HCT116 (cell line): ENCODE measurements around the gene LRRC8B. TPM values are rescaled to one million over a fixed set of nuclear protein-coding genes. Genes with fewer than 3 reads are reported as not detected.

Experiments used
- ATAC-seq: fragments of 200-7000 bp; cut with Tn5 transposase; 2 replicates; pipeline ENCODE4 v1.9.1; 2020; ENCODE audit warnings: mild to moderate bottlenecking, moderate library complexity
- BruUV-seq: library from RNA; stranded (reverse); fragments of 400-500 nt; replicated peaks from 2 replicates; lab custom pipeline; 2021; lab: Mats Ljungman, UMichigan
- CTCF ChIA-PET: fragments of 300-600 bp; sonication (Branson Sonifier 250); formaldehyde crosslinking; loops from one replicate; lab custom pipeline; 2021; ENCODE audit warnings: antibody characterized with exemption; lab: Charles Lee
- POLR2A ChIA-PET: fragments of 300-600, 350-600 bp; sonication (Branson Sonifier 250); formaldehyde crosslinking; loops from one replicate; lab custom pipeline; 2021; ENCODE audit warnings: antibody characterized with exemption; lab: Charles Lee
- RAD21 ChIA-PET, 2 experiments: fragments of 300-600 bp; sonication (Branson Sonifier 250); formaldehyde crosslinking; loops; one replicate each; lab custom pipeline; 2023; ENCODE audit warnings: low total read pairs in 2 of 2; ENCODE audit not compliant: uncharacterized antibody in 2 of 2, unreplicated experiment in 2 of 2, low non-redundant PET in 1 of 2; lab: Charles Lee
- DNase-seq: peaks from one replicate; pipeline ENCODE4 v3.0.0-alpha.2; 2010; ENCODE audit warnings: low read depth, low spot score
- H2AFZ ChIP-seq: fragments of 200-600 bp; shearing (Covaris generic), sonication (generic); 2 replicates; pipeline ENCODE4 v1.6.1; 2017; ENCODE audit warnings: low read depth, mixed run types, mixed read lengths, antibody characterized with exemption, low read length; ENCODE audit not compliant: poor library complexity, severe bottlenecking
- H3K27ac ChIP-seq: 2 replicates; pipeline ENCODE4 v1.5.1; 2012; ENCODE audit warnings: low read depth, low read length
- H3K27me3 ChIP-seq: fragments of 200-600 bp; sonication (generic); 2 replicates; pipeline ENCODE4 v1.6.1; 2016; ENCODE audit warnings: mixed run types, low read length, mixed read lengths; ENCODE audit not compliant: insufficient read depth
- H3K36me3 ChIP-seq, 2 experiments: fragments of 200-500 bp in 1 of 2; fragments of 200-600 bp in 1 of 2; sonication (Bioruptor generic) in 1 of 2; sonication (generic) in 1 of 2; 2 replicates each; pipeline versions ENCODE4 v1.5.1 to v1.6.1; 2014 to 2016; ENCODE audit warnings: low read length in 2 of 2, inconsistent platforms in 1 of 2, mixed read lengths in 1 of 2, mixed run types in 1 of 2; ENCODE audit not compliant: insufficient read depth in 2 of 2, control insufficient read depth in 1 of 2
- H3K4me1 ChIP-seq, 2 experiments: fragments of 200-600 bp in 1 of 2; sonication (generic) in 1 of 2; 2 replicates each; pipeline versions ENCODE4 v1.5.1 to v1.6.1; 2012 to 2017; ENCODE audit warnings: low read length in 2 of 2, inconsistent platforms in 1 of 2, mild to moderate bottlenecking in 1 of 2, mixed read lengths in 1 of 2, mixed run types in 1 of 2, moderate library complexity in 1 of 2; ENCODE audit not compliant: insufficient read depth in 2 of 2, control insufficient read depth in 1 of 2
- H3K4me2 ChIP-seq: fragments of 200-600 bp; sonication (generic); 2 replicates; pipeline ENCODE4 v1.6.1; 2017; ENCODE audit warnings: mixed run types, low read length, mixed read lengths
- H3K4me3 ChIP-seq, 2 experiments: fragments of 200-600 bp in 1 of 2; sonication (generic) in 1 of 2; replicated peaks in 1 of 2; 2 replicates each; pipeline ENCODE4 v1.5.1; 2011 to 2016; ENCODE audit warnings: low read length in 2 of 2, control low read depth in 1 of 2, low read depth in 1 of 2, mild to moderate bottlenecking in 1 of 2, mixed read lengths in 1 of 2, mixed run types in 1 of 2
- H3K79me2 ChIP-seq: fragments of 200-600 bp; sonication (generic); 2 replicates; pipeline ENCODE4 v1.6.1; 2017; ENCODE audit warnings: mild to moderate bottlenecking, mixed run types, low read length, moderate library complexity, mixed read lengths; ENCODE audit not compliant: insufficient read depth
- H3K9ac ChIP-seq: fragments of 200-600 bp; sonication (generic); 2 replicates; pipeline ENCODE4 v1.6.1; 2016; ENCODE audit warnings: low read length, mixed read lengths
- H3K9me2 ChIP-seq: fragments of 200-600 bp; sonication (generic), shearing (Covaris generic); 2 replicates; pipeline ENCODE4 v1.6.1; 2017; ENCODE audit warnings: mixed run types, mild to moderate bottlenecking, moderate library complexity; ENCODE audit not compliant: insufficient read depth
- H3K9me3 ChIP-seq, 2 experiments: fragments of 200-500 bp in 1 of 2; fragments of 200-600 bp in 1 of 2; sonication (Bioruptor generic) in 1 of 2; sonication (generic) in 1 of 2; 2 replicates each; pipeline ENCODE4 v1.6.1; 2014 to 2017; ENCODE audit warnings: low read length in 2 of 2, mixed read lengths in 2 of 2, inconsistent platforms in 1 of 2, low read depth in 1 of 2, mild to moderate bottlenecking in 1 of 2, mixed run types in 1 of 2, moderate library complexity in 1 of 2; ENCODE audit not compliant: control insufficient read depth in 1 of 2, insufficient read depth in 1 of 2
- H4K20me1 ChIP-seq: fragments of 200-600 bp; sonication (generic), shearing (Covaris generic); 2 replicates; pipeline ENCODE4 v1.6.1; 2017; ENCODE audit warnings: mixed run types, mild to moderate bottlenecking, moderate library complexity; ENCODE audit not compliant: insufficient read depth
- CTCF ChIP-seq, 3 experiments: fragments of 200-600 bp in 1 of 3; sonication (generic) in 1 of 3; IDR thresholded peaks in 2 of 3; conservative IDR thresholded peaks in 1 of 3; 2 replicates each; pipeline ENCODE4 v1.5.1; 2012 to 2017; ENCODE audit warnings: low read depth in 2 of 3, low read length in 2 of 3, antibody characterized with exemption in 1 of 3, borderline replicate concordance in 1 of 3, control low read depth in 1 of 3, mild to moderate bottlenecking in 1 of 3, mixed read lengths in 1 of 3, mixed run types in 1 of 3, moderate library complexity in 1 of 3; ENCODE audit not compliant: insufficient read depth in 1 of 3
- RAD21 ChIP-seq: IDR thresholded peaks from 2 replicates; pipeline ENCODE4 v1.6.1; 2012; ENCODE audit warnings: low read depth, mild to moderate bottlenecking
- SP1 ChIP-seq: IDR thresholded peaks from 2 replicates; pipeline ENCODE4 v1.6.1; 2012; ENCODE audit warnings: low read depth
- ZBTB33 ChIP-seq: IDR thresholded peaks from 2 replicates; pipeline ENCODE4 v1.6.1; 2011; ENCODE audit warnings: mild to moderate bottlenecking, low read length, moderate library complexity; ENCODE audit not compliant: insufficient replicate concordance; ENCODE audit errors: extremely low read depth
- intact Hi-C: fragments of 100-400 bp; cut with micrococcal nuclease; formaldehyde crosslinking; loops from 2 replicates; pipeline ENCODE4 v1.10.0; 2022
- total RNA-seq: library from RNA; stranded (reverse); gene quantifications from one replicate; pipeline ENCODE4 v1.2.1, GENCODE V29; 2021; ENCODE audit not compliant: unreplicated experiment

Gene LRRC8B
- total RNA-seq, 1 experiment from 2014 or later, result 17.9 TPM

GRCh38 chr1:89622895-89623294 is 98.3 kb downstream of the LRRC8B start:
- H3K79me2 ChIP-seq, result no peaks in the 10 kb centered on the region
- no peak overlapping the region for H3K27ac ChIP-seq
- H3K4me1 ChIP-seq, result no peaks in the 10 kb centered on the region
- DNase-seq, result no peak
- intact Hi-C loops, result loop anchor here (10.0 kb wide), 1 partner anchor 352 kb away; no protein-coding TSS in a partner anchor
- no TSS peak for BruUV-seq
- ChIA-PET CTCF (interaction anchor here (1.1 to 1.2 kb wide), 2 partner anchors 140 to 163 kb away, joined by 3 read pairs; no protein-coding TSS in a partner anchor), RAD21 (no interaction called here), POLR2A (no interaction called here)
- no peak overlapping the region for H3K9ac ChIP-seq
- H3K4me3 ChIP-seq, result no peak overlapping the region
- no peaks in the 10 kb centered on the region for H3K27me3 ChIP-seq
- peaks cover 0 to 2% of the 10 kb centered on the region in 2 experiments; a peak in 1 of 4 replicates for H3K9me3 ChIP-seq
- H3K4me2 ChIP-seq, result no peak overlapping the region
- no peak overlapping the region for H2AFZ ChIP-seq
- no peaks in the 10 kb centered on the region for H4K20me1 ChIP-seq
- TF ChIP-seq SP1 (no peak), ZBTB33 (no peak), CTCF (IDR thresholded peaks at IDR 0.05 in 2 of 3, conservative IDR thresholded peaks at IDR 0.05 in 1 of 3; ENCODE audit: borderline replicate concordance in 1 of 3, insufficient read depth in 1 of 3, low read depth in 2 of 3, low read length in 2 of 3) (0 out of 6 replicates have a peak, but pooled peaks of 2 of the 3 experiments have one; percentile 7 to 8), RAD21 (peak; percentile 27)
- H3K36me3 ChIP-seq, result 0 out of 4 replicates have a peak, but pooled peaks cover 0 to 1% of the 10 kb centered on the region in 2 experiments
- H3K9me2 ChIP-seq, result no peaks in the 10 kb centered on the region
- no peak for ATAC-seq
